WTC11 (cell line): ENCODE measurements around the gene RAB15. TPM values are rescaled to one million over a fixed set of nuclear protein-coding genes. Genes with fewer than 3 reads are reported as not detected.

Experiments
- ATAC-seq: fragments of 200-7000 bp; cut with Tn5 transposase; 2 replicates; pipeline ENCODE4 v1.10.0; 2021; ENCODE audit warnings: mild to moderate bottlenecking, moderate library complexity
- CTCF ChIA-PET: fragments of 300-600 bp; sonication (Branson Sonifier 250); formaldehyde crosslinking; loops from one replicate; lab custom pipeline; 2021; ENCODE audit warnings: antibody characterized with exemption; lab: Charles Lee
- POLR2A ChIA-PET: fragments of 350-600 bp; sonication (Branson Sonifier 250); formaldehyde crosslinking; loops from one replicate; lab custom pipeline; 2021; ENCODE audit warnings: antibody characterized with exemption; lab: Charles Lee
- DNase-seq: peaks from one replicate; pipeline ENCODE4 v3.0.0; 2021; ENCODE audit warnings: low spot score
- H3K27ac Mint-ChIP-seq: 2 replicates; pipeline ENCODE4 v1.8.0; 2021; ENCODE audit warnings: mixed read lengths
- H3K27me3 Mint-ChIP-seq: 2 replicates; pipeline ENCODE4 v1.8.0; 2021; ENCODE audit warnings: low read depth, mild to moderate bottlenecking, moderate library complexity, mixed read lengths
- H3K36me3 Mint-ChIP-seq: 2 replicates; pipeline ENCODE4 v1.8.0; 2021; ENCODE audit warnings: mixed read lengths
- H3K4me1 Mint-ChIP-seq: 2 replicates; pipeline ENCODE4 v1.8.0; 2022; ENCODE audit warnings: mixed read lengths
- H3K4me3 Mint-ChIP-seq: 2 replicates; pipeline ENCODE4 v1.8.0; 2021; ENCODE audit warnings: mild to moderate bottlenecking, moderate library complexity, mixed read lengths
- H3K9me3 Mint-ChIP-seq: 2 replicates; pipeline ENCODE4 v1.8.0; 2021; ENCODE audit warnings: mixed read lengths
- CREB1 ChIP-seq: sonication (generic); formaldehyde crosslinking; IDR thresholded peaks from 2 replicates; pipeline ENCODE4 v1.8.0; 2023; ENCODE audit warnings: mild to moderate bottlenecking, missing genetic modification reagents
- EMX1 ChIP-seq: fragments of 250-450 bp; sonication (Bioruptor Pico); IDR thresholded peaks from 2 replicates; pipeline ENCODE4 v1.8.0; 2021; ENCODE audit warnings: mild to moderate bottlenecking
- ESRRA ChIP-seq: sonication (generic); formaldehyde crosslinking; IDR thresholded peaks from 2 replicates; pipeline ENCODE4 v1.8.1; 2022; ENCODE audit warnings: mild to moderate bottlenecking, missing genetic modification reagents, borderline replicate concordance
- ETV6 ChIP-seq: sonication (generic); formaldehyde crosslinking; IDR thresholded peaks from 2 replicates; pipeline ENCODE4 v1.8.1; 2022; ENCODE audit warnings: mild to moderate bottlenecking, missing genetic modification reagents
- FOXJ3 ChIP-seq: sonication (generic); formaldehyde crosslinking; IDR thresholded peaks from 2 replicates; pipeline ENCODE4 v1.9.0; 2021; ENCODE audit warnings: missing genetic modification reagents, mild to moderate bottlenecking, borderline replicate concordance
- FOXK1 ChIP-seq: sonication (generic); formaldehyde crosslinking; IDR thresholded peaks from 2 replicates; pipeline ENCODE4 v1.8.0; 2022; ENCODE audit warnings: mild to moderate bottlenecking, moderate library complexity, missing genetic modification reagents
- GRHL2 ChIP-seq: fragments of 250-450 bp; sonication (Bioruptor Pico); IDR thresholded peaks from 2 replicates; pipeline ENCODE4 v1.8.0; 2022; ENCODE audit warnings: mild to moderate bottlenecking, moderate library complexity; ENCODE audit not compliant: insufficient replicate concordance, severe bottlenecking
- JUN ChIP-seq: sonication (generic); formaldehyde crosslinking; IDR thresholded peaks from 2 replicates; pipeline ENCODE4 v1.8.0; 2023; ENCODE audit warnings: mild to moderate bottlenecking, missing genetic modification reagents
- MYBL2 ChIP-seq: sonication (generic); formaldehyde crosslinking; IDR thresholded peaks from 2 replicates; pipeline ENCODE4 v1.8.1; 2023; ENCODE audit warnings: mild to moderate bottlenecking, moderate library complexity, missing genetic modification reagents
- OVOL2 ChIP-seq: fragments of 250-450 bp; sonication (Bioruptor Pico); IDR thresholded peaks from 2 replicates; pipeline ENCODE4 v1.9.0; 2021; ENCODE audit warnings: mild to moderate bottlenecking, borderline replicate concordance
- SMAD4 ChIP-seq: sonication (generic); formaldehyde crosslinking; IDR thresholded peaks from 2 replicates; pipeline ENCODE4 v1.8.0; 2022; ENCODE audit warnings: mild to moderate bottlenecking, missing genetic modification reagents
- TCF7 ChIP-seq: sonication (generic); formaldehyde crosslinking; IDR thresholded peaks from 2 replicates; pipeline ENCODE4 v1.8.0; 2022; ENCODE audit warnings: mild to moderate bottlenecking, low read depth, missing genetic modification reagents, moderate library complexity
- TEAD1 ChIP-seq: sonication (generic); formaldehyde crosslinking; IDR thresholded peaks from 2 replicates; pipeline ENCODE4 v1.8.0; 2022; ENCODE audit warnings: mild to moderate bottlenecking, missing genetic modification reagents
- ZBTB21 ChIP-seq: sonication (generic); formaldehyde crosslinking; IDR thresholded peaks from 2 replicates; pipeline ENCODE4 v1.8.1; 2023; ENCODE audit warnings: mild to moderate bottlenecking, missing genetic modification reagents, borderline replicate concordance
- ZNF232 ChIP-seq: sonication (generic); formaldehyde crosslinking; IDR thresholded peaks from 2 replicates; pipeline ENCODE4 v1.8.0; 2022; ENCODE audit warnings: mild to moderate bottlenecking, missing genetic modification reagents
- ZNF396 ChIP-seq: fragments of 250-450 bp; sonication (Bioruptor Pico); IDR thresholded peaks from 2 replicates; pipeline ENCODE4 v1.8.0; 2021; ENCODE audit warnings: mild to moderate bottlenecking, moderate library complexity, borderline replicate concordance
- total RNA-seq: library from RNA; stranded (reverse); gene quantifications from 3 replicates; pipeline ENCODE4 v1.2.3, GENCODE V29; 2021
- TF ChIP-seq, protein P1 (sequence below): sonication (generic); formaldehyde crosslinking; IDR thresholded peaks from 2 replicates; pipeline ENCODE4 v1.8.1; 2023; ENCODE audit warnings: mild to moderate bottlenecking, missing genetic modification reagents, moderate library complexity
- TF ChIP-seq, protein P2 (sequence below): sonication (generic); formaldehyde crosslinking; IDR thresholded peaks from 2 replicates; pipeline ENCODE4 v1.8.1; 2023; ENCODE audit warnings: mild to moderate bottlenecking, missing genetic modification reagents
- TF ChIP-seq, protein P3 (sequence below): sonication (generic); formaldehyde crosslinking; IDR thresholded peaks from 2 replicates; pipeline ENCODE4 v1.8.0; 2022; ENCODE audit warnings: mild to moderate bottlenecking, missing genetic modification reagents
- TF ChIP-seq, protein P4 (sequence below): sonication (generic); formaldehyde crosslinking; IDR thresholded peaks from 2 replicates; pipeline ENCODE4 v1.8.0; 2022; ENCODE audit warnings: mild to moderate bottlenecking, missing genetic modification reagents
- TF ChIP-seq, protein P5 (sequence below): sonication (generic); formaldehyde crosslinking; IDR thresholded peaks from 2 replicates; pipeline ENCODE4 v1.8.0; 2022; ENCODE audit warnings: mild to moderate bottlenecking, missing genetic modification reagents
- TF ChIP-seq, protein P6 (sequence below): sonication (generic); formaldehyde crosslinking; conservative IDR thresholded peaks from 2 replicates; pipeline ENCODE4 v1.8.1; 2023; ENCODE audit warnings: mild to moderate bottlenecking, low read depth, missing genetic modification reagents, moderate library complexity
- TF ChIP-seq, protein P7 (sequence below): fragments of 250-450 bp; sonication (Bioruptor Pico); IDR thresholded peaks from 2 replicates; pipeline ENCODE4 v1.9.0; 2021; ENCODE audit warnings: mild to moderate bottlenecking

Gene RAB15
- total RNA-seq, 1 experiment from 2014 or later: 49.1 TPM

DNA sequence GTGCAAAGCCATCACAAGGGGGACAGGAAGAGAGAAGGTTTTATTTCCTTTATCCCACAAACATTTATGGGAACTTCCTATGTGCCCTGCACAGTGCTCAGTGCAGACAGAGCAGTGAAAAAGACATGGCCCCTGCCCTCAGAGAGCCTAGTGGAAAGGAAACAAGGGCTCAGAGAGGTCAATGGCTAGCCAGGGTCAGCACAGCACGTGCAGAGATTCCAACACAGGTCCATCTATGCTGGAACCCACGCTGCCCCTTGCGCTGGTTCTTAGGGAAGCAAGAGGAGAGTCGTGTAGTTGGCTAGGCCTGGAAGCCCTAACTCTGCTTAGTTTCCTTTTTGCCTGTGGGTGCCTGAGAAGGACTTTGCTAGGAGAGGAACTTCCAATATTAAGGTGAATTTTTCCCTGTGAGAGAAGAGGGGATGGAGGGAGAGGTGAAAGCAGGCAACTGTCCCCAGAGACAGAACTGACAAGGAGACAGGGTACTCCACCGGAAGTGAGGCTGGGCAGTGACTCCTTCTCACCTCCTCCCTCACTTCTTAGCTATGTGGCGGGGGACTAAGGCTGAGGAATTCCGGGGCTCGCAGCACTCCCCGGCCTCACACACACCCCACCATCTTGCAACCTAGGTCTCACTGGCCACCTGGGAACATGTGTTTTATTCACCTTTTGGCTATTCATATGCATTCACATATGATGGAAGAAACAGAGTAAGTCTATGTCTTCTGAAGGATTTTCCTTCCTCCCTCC is 17.5 kb downstream of the RAB15 start:
- Mint-ChIP-seq H3K4me3 (no peak overlapping the region), H3K4me1 (peaks cover 39% of the 10 kb centered on the region), H3K27me3 (no peaks in the 10 kb centered on the region), H3K27ac (peak overlapping the region; percentile 46), H3K36me3 (peaks cover 19% of the 10 kb centered on the region), H3K9me3 (no peaks in the 10 kb centered on the region)
- ChIA-PET POLR2A (no interaction called here), CTCF (interaction anchor here (2.0 to 3.0 kb wide), 2 partner anchors 12 to 32 kb away, joined by 11 to 22 read pairs; partner anchors contain the start of genes FNTB and GPX2)
- ATAC-seq (no peak), DNase-seq (no peak)
- no peak for TF ChIP-seq ESRRA (CRISPR knock-in tag)
- TF ChIP-seq SMAD4: no peak
- TF ChIP-seq, protein P1, sequence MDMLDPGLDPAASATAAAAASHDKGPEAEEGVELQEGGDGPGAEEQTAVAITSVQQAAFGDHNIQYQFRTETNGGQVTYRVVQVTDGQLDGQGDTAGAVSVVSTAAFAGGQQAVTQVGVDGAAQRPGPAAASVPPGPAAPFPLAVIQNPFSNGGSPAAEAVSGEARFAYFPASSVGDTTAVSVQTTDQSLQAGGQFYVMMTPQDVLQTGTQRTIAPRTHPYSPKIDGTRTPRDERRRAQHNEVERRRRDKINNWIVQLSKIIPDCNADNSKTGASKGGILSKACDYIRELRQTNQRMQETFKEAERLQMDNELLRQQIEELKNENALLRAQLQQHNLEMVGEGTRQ (CRISPR knock-in tag): no peak
- TF ChIP-seq, protein P2, sequence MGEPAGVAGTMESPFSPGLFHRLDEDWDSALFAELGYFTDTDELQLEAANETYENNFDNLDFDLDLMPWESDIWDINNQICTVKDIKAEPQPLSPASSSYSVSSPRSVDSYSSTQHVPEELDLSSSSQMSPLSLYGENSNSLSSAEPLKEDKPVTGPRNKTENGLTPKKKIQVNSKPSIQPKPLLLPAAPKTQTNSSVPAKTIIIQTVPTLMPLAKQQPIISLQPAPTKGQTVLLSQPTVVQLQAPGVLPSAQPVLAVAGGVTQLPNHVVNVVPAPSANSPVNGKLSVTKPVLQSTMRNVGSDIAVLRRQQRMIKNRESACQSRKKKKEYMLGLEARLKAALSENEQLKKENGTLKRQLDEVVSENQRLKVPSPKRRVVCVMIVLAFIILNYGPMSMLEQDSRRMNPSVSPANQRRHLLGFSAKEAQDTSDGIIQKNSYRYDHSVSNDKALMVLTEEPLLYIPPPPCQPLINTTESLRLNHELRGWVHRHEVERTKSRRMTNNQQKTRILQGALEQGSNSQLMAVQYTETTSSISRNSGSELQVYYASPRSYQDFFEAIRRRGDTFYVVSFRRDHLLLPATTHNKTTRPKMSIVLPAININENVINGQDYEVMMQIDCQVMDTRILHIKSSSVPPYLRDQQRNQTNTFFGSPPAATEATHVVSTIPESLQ (CRISPR knock-in tag): no peak
- TF ChIP-seq FOXK1 (CRISPR knock-in tag): no peak
- TF ChIP-seq MYBL2: no peak
- TF ChIP-seq, protein P3, sequence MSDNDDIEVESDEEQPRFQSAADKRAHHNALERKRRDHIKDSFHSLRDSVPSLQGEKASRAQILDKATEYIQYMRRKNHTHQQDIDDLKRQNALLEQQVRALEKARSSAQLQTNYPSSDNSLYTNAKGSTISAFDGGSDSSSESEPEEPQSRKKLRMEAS (CRISPR knock-in tag): no peak
- no peak for TF ChIP-seq ZNF396 (CRISPR knock-in tag)
- TF ChIP-seq FOXJ3 (CRISPR knock-in tag): no peak
- no peak for TF ChIP-seq GRHL2 (CRISPR knock-in tag)
- TF ChIP-seq ETV6 (CRISPR knock-in tag): no peak
- no peak for TF ChIP-seq JUN (CRISPR knock-in tag)
- no peak for TF ChIP-seq ZNF232 (CRISPR knock-in tag)
- TF ChIP-seq, protein P4, sequence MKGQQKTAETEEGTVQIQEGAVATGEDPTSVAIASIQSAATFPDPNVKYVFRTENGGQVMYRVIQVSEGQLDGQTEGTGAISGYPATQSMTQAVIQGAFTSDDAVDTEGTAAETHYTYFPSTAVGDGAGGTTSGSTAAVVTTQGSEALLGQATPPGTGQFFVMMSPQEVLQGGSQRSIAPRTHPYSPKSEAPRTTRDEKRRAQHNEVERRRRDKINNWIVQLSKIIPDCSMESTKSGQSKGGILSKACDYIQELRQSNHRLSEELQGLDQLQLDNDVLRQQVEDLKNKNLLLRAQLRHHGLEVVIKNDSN (CRISPR knock-in tag): no peak
- TF ChIP-seq, protein P5, sequence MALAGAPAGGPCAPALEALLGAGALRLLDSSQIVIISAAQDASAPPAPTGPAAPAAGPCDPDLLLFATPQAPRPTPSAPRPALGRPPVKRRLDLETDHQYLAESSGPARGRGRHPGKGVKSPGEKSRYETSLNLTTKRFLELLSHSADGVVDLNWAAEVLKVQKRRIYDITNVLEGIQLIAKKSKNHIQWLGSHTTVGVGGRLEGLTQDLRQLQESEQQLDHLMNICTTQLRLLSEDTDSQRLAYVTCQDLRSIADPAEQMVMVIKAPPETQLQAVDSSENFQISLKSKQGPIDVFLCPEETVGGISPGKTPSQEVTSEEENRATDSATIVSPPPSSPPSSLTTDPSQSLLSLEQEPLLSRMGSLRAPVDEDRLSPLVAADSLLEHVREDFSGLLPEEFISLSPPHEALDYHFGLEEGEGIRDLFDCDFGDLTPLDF: no peak
- TF ChIP-seq OVOL2 (CRISPR knock-in tag): no peak

DNA sequence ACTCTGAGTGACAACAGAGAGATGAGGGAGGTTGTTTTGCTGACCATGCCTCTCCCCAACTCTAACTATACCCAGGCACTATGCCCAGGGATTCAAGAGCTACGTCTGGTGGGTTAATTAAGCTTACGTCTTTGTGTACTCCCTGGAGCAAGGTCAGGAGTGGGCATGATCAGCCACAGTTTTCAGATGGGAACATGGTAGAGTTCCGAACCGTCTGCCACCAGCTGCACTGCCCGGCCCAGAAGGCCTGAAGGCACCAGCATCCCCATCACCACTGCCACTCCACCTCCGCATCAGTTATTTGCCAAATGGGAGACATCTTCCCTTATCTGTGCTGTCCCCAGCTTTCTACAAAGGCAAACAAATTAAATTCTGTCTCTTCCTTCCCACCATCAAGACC is 18.5 kb downstream of the RAB15 start:
- H3K27ac Mint-ChIP-seq: peak overlapping the region; percentile 67
- ChIA-PET CTCF (interaction anchor here (0.7 to 2.0 kb wide), 14 partner anchors 7 to 189 kb away, joined by 4 to 22 read pairs (median 6); partner anchors contain the start of genes FNTB and GPX2), POLR2A (interaction anchor here (1.1 kb wide), 1 partner anchor 34 kb away, joined by 3 read pairs; no protein-coding TSS in a partner anchor)
- ATAC-seq (no peak), DNase-seq (no peak)
- no peaks in the 10 kb centered on the region for H3K9me3 Mint-ChIP-seq
- no peak overlapping the region for H3K4me3 Mint-ChIP-seq
- peaks cover 39% of the 10 kb centered on the region for H3K4me1 Mint-ChIP-seq
- peaks cover 25% of the 10 kb centered on the region for H3K36me3 Mint-ChIP-seq
- H3K27me3 Mint-ChIP-seq: no peaks in the 10 kb centered on the region
- TF ChIP-seq CREB1 (CRISPR knock-in tag) (no peak), EMX1 (CRISPR knock-in tag) (no peak), ZBTB21 (CRISPR knock-in tag) (no peak), TCF7 (no peak), ZNF232 (CRISPR knock-in tag) (no peak), TEAD1 (no peak), SMAD4 (no peak)
- TF ChIP-seq, protein P6, sequence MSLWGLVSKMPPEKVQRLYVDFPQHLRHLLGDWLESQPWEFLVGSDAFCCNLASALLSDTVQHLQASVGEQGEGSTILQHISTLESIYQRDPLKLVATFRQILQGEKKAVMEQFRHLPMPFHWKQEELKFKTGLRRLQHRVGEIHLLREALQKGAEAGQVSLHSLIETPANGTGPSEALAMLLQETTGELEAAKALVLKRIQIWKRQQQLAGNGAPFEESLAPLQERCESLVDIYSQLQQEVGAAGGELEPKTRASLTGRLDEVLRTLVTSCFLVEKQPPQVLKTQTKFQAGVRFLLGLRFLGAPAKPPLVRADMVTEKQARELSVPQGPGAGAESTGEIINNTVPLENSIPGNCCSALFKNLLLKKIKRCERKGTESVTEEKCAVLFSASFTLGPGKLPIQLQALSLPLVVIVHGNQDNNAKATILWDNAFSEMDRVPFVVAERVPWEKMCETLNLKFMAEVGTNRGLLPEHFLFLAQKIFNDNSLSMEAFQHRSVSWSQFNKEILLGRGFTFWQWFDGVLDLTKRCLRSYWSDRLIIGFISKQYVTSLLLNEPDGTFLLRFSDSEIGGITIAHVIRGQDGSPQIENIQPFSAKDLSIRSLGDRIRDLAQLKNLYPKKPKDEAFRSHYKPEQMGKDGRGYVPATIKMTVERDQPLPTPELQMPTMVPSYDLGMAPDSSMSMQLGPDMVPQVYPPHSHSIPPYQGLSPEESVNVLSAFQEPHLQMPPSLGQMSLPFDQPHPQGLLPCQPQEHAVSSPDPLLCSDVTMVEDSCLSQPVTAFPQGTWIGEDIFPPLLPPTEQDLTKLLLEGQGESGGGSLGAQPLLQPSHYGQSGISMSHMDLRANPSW (CRISPR knock-in tag): no peak
- TF ChIP-seq, protein P4 (CRISPR knock-in tag): no peak
- TF ChIP-seq, protein P7, sequence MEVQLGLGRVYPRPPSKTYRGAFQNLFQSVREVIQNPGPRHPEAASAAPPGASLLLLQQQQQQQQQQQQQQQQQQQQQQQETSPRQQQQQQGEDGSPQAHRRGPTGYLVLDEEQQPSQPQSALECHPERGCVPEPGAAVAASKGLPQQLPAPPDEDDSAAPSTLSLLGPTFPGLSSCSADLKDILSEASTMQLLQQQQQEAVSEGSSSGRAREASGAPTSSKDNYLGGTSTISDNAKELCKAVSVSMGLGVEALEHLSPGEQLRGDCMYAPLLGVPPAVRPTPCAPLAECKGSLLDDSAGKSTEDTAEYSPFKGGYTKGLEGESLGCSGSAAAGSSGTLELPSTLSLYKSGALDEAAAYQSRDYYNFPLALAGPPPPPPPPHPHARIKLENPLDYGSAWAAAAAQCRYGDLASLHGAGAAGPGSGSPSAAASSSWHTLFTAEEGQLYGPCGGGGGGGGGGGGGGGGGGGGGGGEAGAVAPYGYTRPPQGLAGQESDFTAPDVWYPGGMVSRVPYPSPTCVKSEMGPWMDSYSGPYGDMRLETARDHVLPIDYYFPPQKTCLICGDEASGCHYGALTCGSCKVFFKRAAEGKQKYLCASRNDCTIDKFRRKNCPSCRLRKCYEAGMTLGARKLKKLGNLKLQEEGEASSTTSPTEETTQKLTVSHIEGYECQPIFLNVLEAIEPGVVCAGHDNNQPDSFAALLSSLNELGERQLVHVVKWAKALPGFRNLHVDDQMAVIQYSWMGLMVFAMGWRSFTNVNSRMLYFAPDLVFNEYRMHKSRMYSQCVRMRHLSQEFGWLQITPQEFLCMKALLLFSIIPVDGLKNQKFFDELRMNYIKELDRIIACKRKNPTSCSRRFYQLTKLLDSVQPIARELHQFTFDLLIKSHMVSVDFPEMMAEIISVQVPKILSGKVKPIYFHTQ (CRISPR knock-in tag): no peak
